GM12878 (cell line): ENCODE results near the gene STXBP1. TPM values are rescaled to one million over a fixed set of nuclear protein-coding genes. Genes with fewer than 3 reads are reported as not detected.

Source experiments
- ATAC-seq: fragments of 200-7000 bp; cut with Tn5 transposase; 3 replicates; pipeline ENCODE4 v1.9.1; 2020; ENCODE audit warnings: mild to moderate bottlenecking, moderate library complexity
- BruUV-seq: library from RNA; stranded (reverse); fragments of 400-500 nt; replicated peaks from 2 replicates; lab custom pipeline; 2021; lab: Mats Ljungman, UMichigan
- CTCF ChIA-PET: fragments of 300-600 bp; sonication (Branson Sonifier 250); formaldehyde crosslinking; extraction: SDS; loops from one replicate; lab custom pipeline; 2021; ENCODE audit warnings: inconsistent platforms; lab: Yijun Ruan, JAX
- POLR2A ChIA-PET: fragments of 350-600 bp; formaldehyde crosslinking; extraction: SDS; loops from one replicate; lab custom pipeline; 2021; ENCODE audit warnings: inconsistent platforms; lab: Charles Lee
- RAD21 ChIA-PET: fragments of 300-600 bp; sonication (Branson Sonifier 250); formaldehyde crosslinking; loops from one replicate; lab custom pipeline; 2023; ENCODE audit warnings: antibody characterized with exemption; ENCODE audit not compliant: unreplicated experiment; lab: Charles Lee
- SMC1A ChIA-PET: fragments of 300-600 bp; sonication (Branson Sonifier 250); formaldehyde crosslinking; loops from one replicate; lab custom pipeline; 2023; ENCODE audit not compliant: unreplicated experiment, uncharacterized antibody; lab: Charles Lee
- DNase-seq: peaks from one replicate; pipeline ENCODE4 v3.0.0-alpha.2; 2011; ENCODE audit warnings: low read depth, low spot score
- FAIRE-seq: peaks from 3 replicates; lab custom pipeline; 2011; peaks lifted over from hg19 to GRCh38; lab: Jason Lieb, UNC
- H2AFZ ChIP-seq: 2 replicates; pipeline ENCODE4 v1.6.0; 2011; ENCODE audit warnings: low read depth, low read length, control low read depth; ENCODE audit not compliant: control insufficient read depth
- H3K27ac ChIP-seq: 2 replicates; pipeline ENCODE4 v1.5.1; 2011; ENCODE audit warnings: control low read depth; ENCODE audit not compliant: control insufficient read depth, insufficient read depth
- H3K27me3 ChIP-seq, 2 experiments: replicated peaks in 1 of 2; 2 replicates each; pipeline versions ENCODE4 v1.6.0 to v1.6.1; 2011; ENCODE audit warnings: low read length in 1 of 2; ENCODE audit not compliant: control insufficient read depth in 2 of 2, insufficient read depth in 2 of 2
- H3K36me3 ChIP-seq, 2 experiments: 2 replicates each; pipeline ENCODE4 v1.5.1; 2011; ENCODE audit warnings: low read length in 1 of 2; ENCODE audit not compliant: control insufficient read depth in 2 of 2, insufficient read depth in 2 of 2
- H3K4me1 ChIP-seq: 2 replicates; pipeline ENCODE4 v1.6.1; 2011; ENCODE audit warnings: mild to moderate bottlenecking, low read length, moderate library complexity, mixed read lengths; ENCODE audit not compliant: control insufficient read depth, insufficient read depth
- H3K4me2 ChIP-seq: 2 replicates; pipeline ENCODE4 v1.6.0; 2011; ENCODE audit warnings: control low read depth; ENCODE audit not compliant: control insufficient read depth, insufficient read depth
- H3K4me3 ChIP-seq: fragments of 200-600 bp; sonication (generic); 2 replicates; pipeline ENCODE4 v1.5.1; 2016
- H3K79me2 ChIP-seq: 2 replicates; pipeline ENCODE4 v1.6.0; 2011; ENCODE audit warnings: low read length; ENCODE audit not compliant: control insufficient read depth, insufficient read depth
- H3K9ac ChIP-seq: 2 replicates; pipeline ENCODE4 v1.8.0; 2011; ENCODE audit warnings: low read length, control low read depth, mixed read lengths; ENCODE audit not compliant: control insufficient read depth, insufficient read depth
- H3K9me3 ChIP-seq: replicated peaks from 3 replicates; pipeline ENCODE4 v1.5.1; 2011; ENCODE audit warnings: mild to moderate bottlenecking, low read length; ENCODE audit not compliant: control insufficient read depth, insufficient read depth
- H4K20me1 ChIP-seq: 2 replicates; pipeline ENCODE4 v1.6.0; 2011; ENCODE audit not compliant: control insufficient read depth, insufficient read depth
- BCL3 ChIP-seq: IDR thresholded peaks from 2 replicates; pipeline ENCODE4 v1.6.1; 2011; ENCODE audit warnings: borderline replicate concordance, low read depth, mild to moderate bottlenecking, moderate library complexity, low read length; ENCODE audit not compliant: insufficient read depth, poor library complexity, severe bottlenecking
- EGR1 ChIP-seq, 2 experiments: IDR thresholded peaks; 1 replicate in 1 of 2; 2 replicates in 1 of 2; pipeline ENCODE4 v1.6.1; 2011 to 2012; ENCODE audit warnings: low read depth in 2 of 2, low read length in 2 of 2, borderline replicate concordance in 1 of 2, mild to moderate bottlenecking in 1 of 2, moderate library complexity in 1 of 2
- GABPA ChIP-seq: IDR thresholded peaks from 2 replicates; pipeline ENCODE4 v1.6.1; 2014; ENCODE audit warnings: antibody characterized with exemption, low read depth, mild to moderate bottlenecking, inconsistent platforms
- IKZF2 ChIP-seq, 2 experiments: fragments of 450-650 bp; IDR thresholded peaks; 2 replicates each; pipeline ENCODE4 v1.6.1; 2017; ENCODE audit warnings: mild to moderate bottlenecking in 2 of 2, moderate library complexity in 2 of 2
- IRF5 ChIP-seq: fragments of 450-650 bp; IDR thresholded peaks from 2 replicates; pipeline ENCODE4 v1.6.1; 2017; ENCODE audit warnings: borderline replicate concordance
- RAD21 ChIP-seq: IDR thresholded peaks from 2 replicates; pipeline ENCODE4 v1.6.1; 2011; ENCODE audit warnings: mild to moderate bottlenecking, low read depth, low read length, moderate library complexity; ENCODE audit not compliant: insufficient read depth
- SREBF2 ChIP-seq: IDR thresholded peaks from 2 replicates; pipeline ENCODE4 v1.6.1; 2012; ENCODE audit warnings: mild to moderate bottlenecking, low read length
- SUPT20H ChIP-seq: IDR thresholded peaks from 2 replicates; pipeline ENCODE4 v1.6.1; 2011; ENCODE audit warnings: low read depth, mild to moderate bottlenecking, low read length, moderate library complexity, borderline replicate concordance; ENCODE audit not compliant: control insufficient read depth
- USF2 ChIP-seq: IDR thresholded peaks from 2 replicates; pipeline ENCODE4 v1.6.1; 2011; ENCODE audit warnings: low read depth, low read length, improper control_type of control experiment, borderline replicate concordance
- YBX1 ChIP-seq: fragments of 450-650 bp; IDR thresholded peaks from 2 replicates; pipeline ENCODE4 v1.6.1; 2016; ENCODE audit warnings: antibody characterized with exemption
- ZBTB33 ChIP-seq: fragments of 450-650 bp; IDR thresholded peaks from 2 replicates; pipeline ENCODE4 v1.6.1; 2017; ENCODE audit warnings: mild to moderate bottlenecking
- ZNF217 ChIP-seq: fragments of 450-650 bp; IDR thresholded peaks from 2 replicates; pipeline ENCODE4 v1.6.1; 2017; ENCODE audit warnings: antibody characterized with exemption, mild to moderate bottlenecking
- WGBS: methylation state at CpG from one replicate; pipeline ENCODE4 v1.1.6; 2016; ENCODE audit warnings: low lambda C conversion rate; ENCODE audit not compliant: insufficient replicate concordance, insufficient coverage; ENCODE audit errors: missing lambda C conversion rate; 5-methylcytosine and 5-hydroxymethylcytosine counted together
- in situ Hi-C: fragments of 300-500 bp; cut with MboI; formaldehyde crosslinking; loops from 9 replicates; pipeline ENCODE4 v1.14.3; 2018; ENCODE audit warnings: mixed read lengths
- intact Hi-C: fragments of 100-400 bp; cut with micrococcal nuclease; formaldehyde crosslinking; loops from one replicate; pipeline ENCODE4 v1.14.2; 2022; ENCODE audit not compliant: unreplicated experiment
- polyA plus RNA-seq, 11 experiments: library from polyadenylated mRNA; depleted of rRNA in 4 of 11; unstranded in 6 of 11; stranded (reverse) in 5 of 11; fragments of >200 nt; fragmentation: Nextera tagmentation in 4 of 11; fragmentation: Illumina TruSeq in 1 of 11; extraction: Ambion mirVana in 4 of 11; extraction: Trizol in 1 of 11; gene quantifications; 1 replicate in 1 of 11; 2 replicates in 10 of 11; pipeline versions ENCODE4 v1.2.1 to v1.2.3, GENCODE V29; 2011 to 2016; ENCODE audit warnings: inconsistent platforms in 2 of 11, missing spikeins in 2 of 11, low read depth in 1 of 11
- total RNA-seq, 4 experiments: library from RNA; depleted of rRNA in 3 of 4; stranded (reverse); fragments of >200 nt in 3 of 4; fragmentation: Illumina TruSeq in 1 of 4; extraction: Trizol in 1 of 4; gene quantifications; 2 replicates each; pipeline versions ENCODE4 v1.2.1 to v1.2.3, GENCODE V29; 2013 to 2021

STXBP1 gene
- total and polyA plus RNA-seq, 10 of the 15 experiments (the other 5 are each of a cell fraction or from before 2014, with no cell fraction given): 0.08 to 0.85 (median 0.31) TPM; not detected in 3

- H3K36me3 ChIP-seq: no peaks in the 10 kb centered on the region
- ChIA-PET CTCF (no interaction called here), SMC1A (no interaction called here), RAD21 (no interaction called here), POLR2A (no interaction called here)
- H3K27ac ChIP-seq: no peak overlapping the region
- H3K4me2 ChIP-seq: no peak overlapping the region
- intact Hi-C loops: no loop called here
- H4K20me1 ChIP-seq: no peaks in the 10 kb centered on the region
- WGBS: 38% methylated on average over 5 of the region's 5 CpGs
- H2AFZ ChIP-seq: no peak overlapping the region
- no peaks in the 10 kb centered on the region for H3K27me3 ChIP-seq
- ATAC-seq (no peak), DNase-seq (no peak), FAIRE-seq (no peak)
- H3K9me3 ChIP-seq: no peaks in the 10 kb centered on the region
- H3K79me2 ChIP-seq: no peaks in the 10 kb centered on the region
- TF ChIP-seq SUPT20H (no peak), BCL3 (peak; percentile 2)
- no TSS peak for BruUV-seq
- H3K4me3 ChIP-seq: no peak overlapping the region
- peaks cover 5% of the 10 kb centered on the region; the same call in 1 of the 2 replicates for H3K4me1 ChIP-seq
- no peak overlapping the region for H3K9ac ChIP-seq
- in situ Hi-C loops: no loop called here
Observed at GRCh38 chr9:127654619-127655018, 42.5 kb downstream of the STXBP1 start.

- no peak overlapping the region for H3K9ac ChIP-seq
- H3K4me2 ChIP-seq: no peak overlapping the region
- ChIA-PET RAD21 (no interaction called here), POLR2A (no interaction called here), CTCF (no interaction called here), SMC1A (no interaction called here)
- intact Hi-C loops (no loop called here), in situ Hi-C loops (no loop called here)
- ATAC-seq (no peak), DNase-seq (no peak), FAIRE-seq (no peak)
- no peaks in the 10 kb centered on the region for H3K36me3 ChIP-seq
- H3K4me3 ChIP-seq: no peak overlapping the region
- WGBS: 56% methylated on average over 5 of the region's 5 CpGs
- no peaks in the 10 kb centered on the region for H3K9me3 ChIP-seq
- no TSS peak for BruUV-seq
- no peak overlapping the region for H3K27ac ChIP-seq
- no peaks in the 10 kb centered on the region for H4K20me1 ChIP-seq
- H2AFZ ChIP-seq: no peak overlapping the region
- no peaks in the 10 kb centered on the region for H3K4me1 ChIP-seq
- H3K27me3 ChIP-seq: peaks cover 2 to 3% of the 10 kb centered on the region in 2 experiments; a peak in 2 of 4 replicates
- no peaks in the 10 kb centered on the region for H3K79me2 ChIP-seq
- TF ChIP-seq IRF5 (no peak), GABPA (no peak), ZNF217 (no peak), ZBTB33 (no peak), YBX1 (no peak), SREBF2 (no peak), RAD21 (no peak), USF2 (no peak), IKZF2 (IDR thresholded peaks at IDR 0.05) (no peak), EGR1 (IDR thresholded peaks at IDR 0.05; ENCODE audit: borderline replicate concordance in 1 of 2, low read depth in 2 of 2, low read length in 2 of 2) (no peak)
Observed at GRCh38 chr9:127658428-127658827, 46.4 kb downstream of the STXBP1 start.
